Left renal pelvis (tissue), 4 donors: ENCODE measurements around the gene SENP7. TPM values are rescaled to one million over a fixed set of nuclear protein-coding genes. Genes with fewer than 3 reads are reported as not detected.

Experiments used
- DNase-seq, 4 donors: peaks; one replicate each; pipeline ENCODE4 v3.0.0-alpha.2; 2013; ENCODE audit warnings: low read depth in 4 of 4, low spot score in 3 of 4
- polyA plus RNA-seq, 4 donors: library from polyadenylated mRNA; unstranded; fragments of 120-200 nt; gene quantifications; one replicate each; pipeline ENCODE4 v1.2.1, GENCODE V29; 2013; ENCODE audit not compliant: insufficient read length in 4 of 4

The SENP7 gene
- polyA plus RNA-seq, 4 donors, result 62.8 to 101 (median 80.9) TPM

DNA sequence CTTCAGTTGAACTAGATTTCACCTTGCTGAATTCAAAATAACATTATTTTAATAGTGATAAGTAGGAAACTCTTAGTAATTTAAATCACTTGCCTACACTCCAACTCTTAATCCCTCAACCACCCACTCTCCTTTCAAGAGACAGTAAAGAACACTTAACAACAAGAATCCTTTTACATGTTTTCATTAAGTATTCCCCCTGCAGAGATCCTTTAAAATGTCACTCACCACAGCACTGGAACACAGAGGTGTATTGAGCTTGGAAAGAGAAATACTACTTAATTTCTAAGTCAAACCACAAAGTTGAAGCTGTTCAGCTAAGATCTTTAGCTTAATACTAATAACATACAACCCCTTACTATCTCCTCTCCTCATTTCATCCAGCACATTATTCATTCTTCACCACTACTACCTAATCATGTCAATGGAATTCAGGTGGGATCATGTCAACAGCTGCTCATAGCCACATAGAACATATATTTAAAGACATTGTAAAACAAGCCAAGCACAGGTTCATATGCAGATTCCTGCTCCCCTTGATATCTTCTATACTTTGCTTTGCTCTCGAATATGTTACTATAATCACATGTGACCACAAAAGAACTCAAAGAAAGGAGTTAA is 233.1 kb downstream of the SENP7 start:
- no peak for DNase-seq

DNA sequence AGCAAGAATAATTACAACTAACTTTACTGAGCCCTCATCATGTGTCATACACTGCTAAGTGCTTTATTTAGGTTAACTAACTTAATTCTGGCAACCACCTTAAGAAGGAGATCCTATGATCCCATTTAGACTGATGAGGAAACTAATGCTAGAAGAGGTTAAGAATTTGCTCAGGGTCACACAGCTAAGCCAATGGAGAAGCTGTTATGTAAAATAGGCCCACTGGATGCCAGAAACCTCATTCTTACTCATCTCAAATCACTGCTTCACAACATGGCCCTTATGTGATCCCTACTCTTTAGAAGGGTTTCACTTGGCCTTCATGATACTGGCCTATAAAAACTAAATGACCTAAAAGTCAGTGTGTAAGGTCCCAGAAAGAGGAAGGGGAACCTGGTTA is 233.8 kb downstream of the SENP7 start:
- no peak for DNase-seq

DNA sequence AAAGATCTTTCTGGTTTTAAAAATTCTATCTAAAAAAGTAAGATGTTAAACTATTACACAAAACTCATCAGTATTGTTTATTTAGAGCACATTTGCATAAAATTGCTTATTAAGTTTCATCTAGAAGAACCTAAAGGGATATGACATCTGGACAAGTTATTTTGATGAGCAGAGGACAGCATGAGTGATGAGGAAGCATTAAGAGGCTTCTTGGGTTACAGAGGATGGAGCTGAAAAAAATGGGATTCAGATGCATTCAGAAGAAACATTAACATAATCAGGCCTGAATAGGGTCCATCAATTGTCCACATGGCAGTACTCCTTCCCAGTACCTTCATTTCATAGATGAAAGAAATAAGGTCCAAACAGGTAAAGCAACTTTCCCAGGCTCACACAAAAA is 234.3 kb downstream of the SENP7 start:
- DNase-seq, result no peak

Other genes with a start within 250 kb of the SENP7 start
- gene IMPG2, start 192.6 kb downstream of the SENP7 start, polyA plus RNA-seq, result under 1 TPM; 0.30 to 0.70 (median 0.54) TPM
- 10 to 100 TPM; 25.1 to 45.5 (median 31.9) TPM for gene TRMT10C, start 48.7 kb upstream of the SENP7 start, polyA plus RNA-seq
- gene PCNP, start 61.0 kb upstream of the SENP7 start, polyA plus RNA-seq, result 100 to 1,000 TPM; 198 to 272 (median 224) TPM
- 10 to 100 TPM; 22.8 to 26.0 (median 23.9) TPM for gene ZBTB11, start 163.9 kb upstream of the SENP7 start, polyA plus RNA-seq
- 1,000 to 10,000 TPM; 1,503 to 1,609 (median 1,554) TPM for gene RPL24, start 173.5 kb upstream of the SENP7 start, polyA plus RNA-seq
- 10 to 100 TPM; 13.6 to 19.8 (median 17.2) TPM for gene CEP97, start 211.4 kb upstream of the SENP7 start, polyA plus RNA-seq